ENCODE results near the gene GULP1. TPM values are rescaled to one million over a fixed set of nuclear protein-coding genes. Genes with fewer than 3 reads are reported as not detected.
"Not testable (repeated sequence)": the region's sequence is repeated elsewhere in the genome, so short reads cannot be mapped to it uniquely, and the experiment has no call there.

Gene GULP1
- total RNA-seq, 1 donor from 2014 or later, result 27.6 TPM

DNA sequence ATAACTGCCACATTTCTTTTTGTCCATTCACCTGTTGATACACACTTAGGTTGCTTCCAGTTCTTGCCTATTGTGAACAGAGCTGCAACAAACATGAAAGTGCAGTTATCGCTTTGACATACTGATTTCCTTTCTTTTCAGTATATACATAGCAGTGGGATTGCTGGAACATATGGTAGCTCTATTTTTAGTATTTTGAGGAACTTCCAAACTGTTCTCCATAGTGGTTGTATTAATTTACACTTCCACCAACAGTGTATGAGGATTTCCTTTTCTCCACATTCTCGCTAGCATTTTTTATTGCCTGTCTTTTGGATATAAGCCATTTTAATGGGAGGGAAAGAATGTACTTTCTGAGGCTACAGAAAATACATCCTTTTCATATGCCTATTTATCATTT is 167.4 kb downstream of the GULP1 start:
- Histone ChIP-seq H3K4me3 (no peak overlapping the region), H3K36me3 (no peaks in the 10 kb centered on the region), H3K4me1 (no peaks in the 10 kb centered on the region), H3K27ac (no peak overlapping the region), H3K9me3 (no peaks in the 10 kb centered on the region), H3K27me3 (ENCODE audit: low read depth) (no peaks in the 10 kb centered on the region)
- ATAC-seq, result no peak
- TF ChIP-seq, protein P1, sequence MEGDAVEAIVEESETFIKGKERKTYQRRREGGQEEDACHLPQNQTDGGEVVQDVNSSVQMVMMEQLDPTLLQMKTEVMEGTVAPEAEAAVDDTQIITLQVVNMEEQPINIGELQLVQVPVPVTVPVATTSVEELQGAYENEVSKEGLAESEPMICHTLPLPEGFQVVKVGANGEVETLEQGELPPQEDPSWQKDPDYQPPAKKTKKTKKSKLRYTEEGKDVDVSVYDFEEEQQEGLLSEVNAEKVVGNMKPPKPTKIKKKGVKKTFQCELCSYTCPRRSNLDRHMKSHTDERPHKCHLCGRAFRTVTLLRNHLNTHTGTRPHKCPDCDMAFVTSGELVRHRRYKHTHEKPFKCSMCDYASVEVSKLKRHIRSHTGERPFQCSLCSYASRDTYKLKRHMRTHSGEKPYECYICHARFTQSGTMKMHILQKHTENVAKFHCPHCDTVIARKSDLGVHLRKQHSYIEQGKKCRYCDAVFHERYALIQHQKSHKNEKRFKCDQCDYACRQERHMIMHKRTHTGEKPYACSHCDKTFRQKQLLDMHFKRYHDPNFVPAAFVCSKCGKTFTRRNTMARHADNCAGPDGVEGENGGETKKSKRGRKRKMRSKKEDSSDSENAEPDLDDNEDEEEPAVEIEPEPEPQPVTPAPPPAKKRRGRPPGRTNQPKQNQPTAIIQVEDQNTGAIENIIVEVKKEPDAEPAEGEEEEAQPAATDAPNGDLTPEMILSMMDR (IDR thresholded peaks at IDR 0.05), result no peak
- intact Hi-C loops (cut with DNase I), result no loop called here
- DNase-seq, result no peak

DNA sequence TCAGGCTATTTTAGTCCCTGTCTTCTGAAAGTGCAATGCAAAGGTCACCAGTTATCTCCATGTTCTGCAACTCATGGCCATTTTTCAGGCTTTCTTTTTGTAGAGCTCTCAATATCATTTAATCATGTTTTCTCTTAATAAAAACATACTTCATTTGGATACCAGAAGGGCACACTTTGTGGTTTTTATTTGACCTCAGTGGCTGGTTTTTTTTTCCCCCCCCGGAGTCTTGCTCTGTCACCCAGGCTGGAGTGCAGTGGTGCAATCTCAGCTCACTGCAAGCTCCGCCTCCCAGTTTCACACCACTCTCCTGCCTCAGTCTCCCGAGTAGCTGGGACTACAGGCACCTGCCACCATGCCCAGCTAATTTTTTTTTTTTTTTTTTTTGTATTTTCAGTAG is 174.4 kb downstream of the GULP1 start:
- H3K9me3 ChIP-seq, result peaks cover 11% of the 10 kb centered on the region
- DNase-seq; H3K27me3 ChIP-seq (ENCODE audit: low read depth); H3K4me1 ChIP-seq; H3K4me3 ChIP-seq; ATAC-seq; intact Hi-C loops (cut with DNase I); H3K27ac ChIP-seq; H3K36me3 ChIP-seq: not testable (repeated sequence)

DNA sequence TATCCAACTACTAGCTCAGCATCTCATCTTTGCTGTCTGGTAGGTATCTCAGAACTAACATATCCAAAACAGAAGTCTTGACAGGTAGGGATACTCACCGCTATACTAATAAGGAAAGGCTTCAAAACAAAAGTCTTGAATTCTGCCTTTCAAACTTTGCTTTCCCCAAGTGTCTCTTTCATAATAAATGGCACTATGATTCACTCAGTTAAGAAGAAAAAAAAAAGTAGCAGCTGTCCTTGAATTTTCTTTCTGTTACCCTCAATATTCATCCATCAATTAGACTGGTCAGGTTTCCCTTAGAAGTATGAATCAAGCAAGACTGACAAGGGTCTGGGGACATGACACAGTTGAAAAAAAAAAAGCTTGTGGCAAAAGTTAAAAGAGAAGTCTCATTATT is 175.1 kb downstream of the GULP1 start:
- DNase-seq (no peak), ATAC-seq (no peak)
- intact Hi-C loops (cut with DNase I), result no loop called here
- Histone ChIP-seq H3K27me3 (ENCODE audit: low read depth) (no peaks in the 10 kb centered on the region), H3K27ac (no peak overlapping the region), H3K36me3 (no peaks in the 10 kb centered on the region), H3K4me1 (no peaks in the 10 kb centered on the region), H3K9me3 (peaks cover 12% of the 10 kb centered on the region), H3K4me3 (no peak overlapping the region)
- TF ChIP-seq, protein P1 (IDR thresholded peaks at IDR 0.05), result no peak

DNA sequence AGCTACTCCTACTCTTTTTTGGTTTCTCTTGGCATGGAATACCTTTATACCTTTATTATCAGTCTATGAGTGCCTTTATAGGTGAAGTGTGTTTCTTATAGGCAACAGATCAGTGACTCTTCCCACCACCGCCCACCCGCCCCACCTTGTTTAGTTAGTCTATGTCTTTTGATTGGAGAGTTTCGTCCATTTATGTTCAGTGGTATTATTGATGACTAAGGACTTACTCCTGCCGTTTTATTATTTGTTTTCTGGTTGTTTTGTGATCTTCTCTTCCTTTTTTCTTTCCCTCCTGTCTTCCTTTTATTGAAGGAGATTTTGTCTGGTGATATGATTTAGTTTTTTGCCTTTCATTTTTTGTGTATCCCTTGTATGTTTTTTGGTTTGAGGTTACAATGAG is 179.5 kb downstream of the GULP1 start:
- intact Hi-C loops (cut with DNase I), result no loop called here
- H3K9me3 ChIP-seq, result peaks cover 12% of the 10 kb centered on the region
- no peaks in the 10 kb centered on the region for H3K36me3 ChIP-seq
- no peaks in the 10 kb centered on the region for H3K27me3 ChIP-seq (ENCODE audit: low read depth)
- TF ChIP-seq, protein P1 (IDR thresholded peaks at IDR 0.05), result no peak
- no peaks in the 10 kb centered on the region for H3K4me1 ChIP-seq
- no peak overlapping the region for H3K27ac ChIP-seq
- DNase-seq (no peak), ATAC-seq (no peak)
- no peak overlapping the region for H3K4me3 ChIP-seq

DNA sequence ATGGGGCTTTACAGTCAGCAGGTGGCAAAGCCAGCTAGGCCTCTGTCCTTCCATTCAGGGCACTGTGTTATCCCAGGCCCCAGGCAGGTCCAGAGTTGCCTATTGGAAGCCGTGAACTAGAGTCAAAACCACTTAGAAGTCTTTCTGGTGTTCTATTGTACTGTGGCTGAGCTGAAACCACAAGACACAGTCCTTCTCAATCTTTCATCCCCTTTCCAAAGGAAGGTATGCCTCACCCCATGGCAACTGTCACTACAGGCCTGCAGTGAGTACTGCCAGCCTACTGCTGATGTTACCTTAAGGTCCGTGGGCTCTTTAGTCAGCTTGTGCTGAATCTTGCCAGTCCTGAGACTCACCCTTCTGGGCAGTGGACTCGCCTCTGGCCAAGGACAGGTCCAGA is 181.6 kb downstream of the GULP1 start:
- Histone ChIP-seq H3K4me1 (no peaks in the 10 kb centered on the region), H3K27ac (no peak overlapping the region), H3K36me3 (no peaks in the 10 kb centered on the region), H3K9me3 (peaks cover 12% of the 10 kb centered on the region), H3K27me3 (ENCODE audit: low read depth) (no peaks in the 10 kb centered on the region), H3K4me3 (no peak overlapping the region)
- intact Hi-C loops (cut with DNase I), result no loop called here
- no peak for DNase-seq
- ATAC-seq, result peak in 1 of 2 donors; percentile 12
- TF ChIP-seq, protein P1 (IDR thresholded peaks at IDR 0.05), result no peak

DNA sequence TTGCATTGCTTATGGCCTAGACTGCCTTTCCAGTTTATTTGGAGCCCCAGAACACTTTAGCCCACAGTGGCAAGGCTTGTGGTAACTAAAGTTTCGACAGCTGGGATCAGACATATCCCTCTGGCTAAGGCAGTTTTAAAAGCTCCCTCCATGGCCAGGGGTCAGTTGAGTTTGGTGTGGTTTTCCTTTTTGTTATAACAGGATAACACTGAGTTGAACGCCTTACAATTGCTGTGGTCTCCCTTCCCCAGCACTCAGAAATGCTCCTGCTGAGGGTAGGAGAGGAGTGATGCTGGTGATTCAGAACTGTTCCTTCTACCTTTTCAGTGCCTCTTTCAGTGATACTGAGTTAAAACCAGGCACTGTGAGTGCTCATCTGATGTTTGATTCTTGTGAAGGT is 182.6 kb downstream of the GULP1 start:
- ATAC-seq, result no peak
- H3K27me3 ChIP-seq (ENCODE audit: low read depth), result no peaks in the 10 kb centered on the region
- TF ChIP-seq, protein P1 (IDR thresholded peaks at IDR 0.05), result no peak

More for the DNA sequence above, 182.6 kb downstream of the GULP1 start:
- H3K36me3 ChIP-seq, result no peaks in the 10 kb centered on the region
- no peak for DNase-seq
- H3K4me3 ChIP-seq, result no peak overlapping the region
- H3K4me1 ChIP-seq, result no peaks in the 10 kb centered on the region
- H3K27ac ChIP-seq, result no peak overlapping the region
- H3K9me3 ChIP-seq, result peaks cover 12% of the 10 kb centered on the region
- intact Hi-C loops (cut with DNase I), result no loop called here

All from lower lobe of right lung (tissue), 2 donors.